Endothelial cell of umbilical vein (primary cell): Measurements from ENCODE around the gene TMEM30B. TPM values are rescaled to one million over a fixed set of nuclear protein-coding genes. Genes with fewer than 3 reads are reported as not detected.

Source experiments
- BruUV-seq: library from RNA; stranded (reverse); fragments of 400-500 nt; replicated peaks from 2 replicates; lab custom pipeline; 2021; lab: Mats Ljungman, UMichigan
- CTCF ChIA-PET: fragments of 300-600, 350-600 bp; sonication (Branson Sonifier 250); formaldehyde crosslinking; loops from one replicate; lab custom pipeline; 2021; ENCODE audit warnings: antibody characterized with exemption, inconsistent platforms; lab: Charles Lee
- POLR2A ChIA-PET: fragments of 300-600, 350-600 bp; sonication (Branson Sonifier 250); formaldehyde crosslinking; loops from one replicate; lab custom pipeline; 2021; ENCODE audit warnings: antibody characterized with exemption, inconsistent platforms; lab: Charles Lee
- DNase-seq: peaks from one replicate; pipeline ENCODE4 v3.0.0-alpha.2; 2011; ENCODE audit warnings: low read depth, low spot score
- FAIRE-seq: peaks from 2 replicates; lab custom pipeline; 2011; peaks lifted over from hg19 to GRCh38; lab: Jason Lieb, UNC
- H2AFZ ChIP-seq: 2 replicates; pipeline ENCODE4 v1.6.0; 2012; ENCODE audit warnings: low read depth, low read length, control low read depth, inconsistent platforms
- H3K27ac ChIP-seq: 2 replicates; pipeline ENCODE4 v1.5.1; 2011; ENCODE audit warnings: low read depth, mild to moderate bottlenecking, control low read depth, low read length, moderate library complexity; ENCODE audit not compliant: insufficient read depth
- H3K27me3 ChIP-seq, 2 experiments: 2 replicates each; pipeline versions ENCODE4 v1.6.0 to v1.6.1; 2011; ENCODE audit warnings: low read length in 2 of 2, mixed read lengths in 1 of 2; ENCODE audit not compliant: control insufficient read depth in 2 of 2, insufficient read depth in 2 of 2
- H3K36me3 ChIP-seq, 2 experiments: 2 replicates in 1 of 2; 3 replicates in 1 of 2; pipeline ENCODE4 v1.5.1; 2011; ENCODE audit warnings: low read length in 2 of 2, mild to moderate bottlenecking in 1 of 2, moderate library complexity in 1 of 2; ENCODE audit not compliant: control insufficient read depth in 2 of 2, insufficient read depth in 2 of 2; ENCODE audit errors: extremely low read depth in 1 of 2
- H3K4me1 ChIP-seq: 3 replicates; pipeline ENCODE4 v1.5.1; 2011; ENCODE audit warnings: mild to moderate bottlenecking, low read length; ENCODE audit not compliant: control insufficient read depth, insufficient read depth; ENCODE audit errors: extremely low read depth
- H3K4me2 ChIP-seq: 2 replicates; pipeline ENCODE4 v1.6.1; 2011; ENCODE audit warnings: low read length, control low read depth, mixed read lengths; ENCODE audit not compliant: insufficient read depth
- H3K4me3 ChIP-seq, 3 experiments: fragments of 200-600 bp in 1 of 3; sonication (generic), shearing (Covaris generic) in 1 of 3; replicated peaks in 1 of 3; 2 replicates each; pipeline ENCODE4 v1.5.1; 2011 to 2016; ENCODE audit warnings: control low read depth in 3 of 3, low read length in 3 of 3, mild to moderate bottlenecking in 2 of 3, inconsistent platforms in 1 of 3, low read depth in 1 of 3, moderate library complexity in 1 of 3; ENCODE audit not compliant: insufficient read depth in 1 of 3
- H3K79me2 ChIP-seq: 2 replicates; pipeline ENCODE4 v1.6.0; 2012; ENCODE audit warnings: low read length, inconsistent platforms; ENCODE audit not compliant: control insufficient read depth, insufficient read depth
- H3K9ac ChIP-seq: replicated peaks from 2 replicates; pipeline ENCODE3; 2011; ENCODE audit warnings: low read length, control low read depth; ENCODE audit not compliant: insufficient read depth; ENCODE audit errors: extremely low read depth
- H3K9me1 ChIP-seq: replicated peaks from 3 replicates; pipeline ENCODE4 v1.6.0; 2011; ENCODE audit warnings: mild to moderate bottlenecking, low read length; ENCODE audit not compliant: control insufficient read depth, insufficient read depth; ENCODE audit errors: extremely low read depth
- H3K9me3 ChIP-seq: replicated peaks from 2 replicates; pipeline ENCODE4 v1.5.1; 2012; ENCODE audit warnings: low read length, inconsistent platforms; ENCODE audit not compliant: control insufficient read depth, insufficient read depth
- H4K20me1 ChIP-seq: replicated peaks from 2 replicates; pipeline ENCODE3; 2011; ENCODE audit warnings: mild to moderate bottlenecking, low read length; ENCODE audit not compliant: control insufficient read depth, insufficient read depth; ENCODE audit errors: extremely low read depth
- CTCF ChIP-seq, 2 donors: IDR thresholded peaks; 1 replicate in 1 of 2; 2 replicates in 1 of 2; pipeline ENCODE4 v1.5.1; 2011; ENCODE audit warnings: low read length in 2 of 2, mild to moderate bottlenecking in 2 of 2, moderate library complexity in 2 of 2, control low read depth in 1 of 2, inconsistent platforms in 1 of 2, low read depth in 1 of 2; ENCODE audit not compliant: insufficient read depth in 1 of 2; ENCODE audit errors: extremely low read depth in 1 of 2
- EZH2 ChIP-seq: IDR thresholded peaks from 2 replicates; pipeline ENCODE4 v1.6.1; 2012; ENCODE audit warnings: borderline replicate concordance, low read depth, mild to moderate bottlenecking, moderate library complexity, low read length, inconsistent platforms; ENCODE audit not compliant: severe bottlenecking
- FOS ChIP-seq: IDR thresholded peaks from 2 replicates; pipeline ENCODE4 v1.6.1; 2011; ENCODE audit warnings: mild to moderate bottlenecking, low read length, moderate library complexity, borderline replicate concordance; ENCODE audit not compliant: insufficient read depth
- GATA2 ChIP-seq: IDR thresholded peaks from 2 replicates; pipeline ENCODE4 v1.7.0; 2011; ENCODE audit warnings: low read depth, mild to moderate bottlenecking, moderate library complexity, mixed read lengths, low read length; ENCODE audit not compliant: insufficient read length, insufficient read depth
- JUN ChIP-seq: IDR thresholded peaks from 2 replicates; pipeline ENCODE4 v1.6.1; 2011; ENCODE audit warnings: borderline replicate concordance, low read depth; ENCODE audit not compliant: insufficient read length, insufficient read depth
- MAX ChIP-seq: IDR thresholded peaks from 2 replicates; pipeline ENCODE4 v1.6.1; 2011; ENCODE audit not compliant: insufficient read depth, insufficient read length
- MYC ChIP-seq: IDR thresholded peaks from one replicate; pipeline ENCODE4 v1.6.1; 2011; ENCODE audit warnings: mild to moderate bottlenecking, low read depth, low read length
- POLR2A ChIP-seq: IDR thresholded peaks from 2 replicates; pipeline ENCODE4 v1.6.1; 2012; ENCODE audit warnings: low read depth, mild to moderate bottlenecking, control low read depth, low read length
- POLR2AphosphoS5 ChIP-seq: IDR thresholded peaks from 2 replicates; pipeline ENCODE4 v1.6.1; 2012; ENCODE audit warnings: low read depth, mild to moderate bottlenecking, control low read depth, low read length, moderate library complexity; ENCODE audit not compliant: insufficient read depth
- dilution Hi-C: fragments of 300-500 bp; cut with MboI; formaldehyde crosslinking; loops from one replicate; pipeline ENCODE4 v1.15.0; 2019; ENCODE audit warnings: low sequenced_read_pairs; ENCODE audit not compliant: extremely low pct_ligation_motif_present
- intact Hi-C: fragments of 100-400 bp; cut with micrococcal nuclease; formaldehyde crosslinking; loops from one replicate; pipeline ENCODE4 v1.10.0; 2022
- polyA plus RNA-seq, 4 experiments: library from polyadenylated mRNA; depleted of rRNA in 3 of 4; stranded (reverse) in 3 of 4; unstranded in 1 of 4; fragments of >200 nt; gene quantifications; 2 replicates each; pipeline versions ENCODE4 v1.2.1 to v1.2.3, GENCODE V29; 2011 to 2012; ENCODE audit warnings: missing spikeins in 1 of 4
- total RNA-seq: library from RNA; stranded (reverse); gene quantifications from 2 replicates; pipeline ENCODE4 v1.2.3, GENCODE V29; 2021

TMEM30B gene
- total and polyA plus RNA-seq, 2 donors (not counting 3 experiments of a cell fraction or from before 2014, with no cell fraction given), result 0.32 to 0.35 TPM

GRCh38 chr14:61323970-61324369 is 42.8 kb upstream of the TMEM30B start:
- ChIA-PET POLR2A (no interaction called here), CTCF (interaction anchor here (0.7 to 4.2 kb wide), 6 partner anchors 16 to 514 kb away, joined by 3 to 23 read pairs (median 4); no protein-coding TSS in a partner anchor)
- BruUV-seq, result no TSS peak
- H3K4me3 ChIP-seq, result peak overlapping the region; percentile 55 to 90 (median 68)
- peaks cover 2% of the 10 kb centered on the region for H4K20me1 ChIP-seq
- dilution Hi-C loops (no loop called here), intact Hi-C loops (no loop called here)
- DNase-seq (no peak), FAIRE-seq (no peak)
- H3K27me3 ChIP-seq, result no peaks in the 10 kb centered on the region
- H3K9me3 ChIP-seq, result no peaks in the 10 kb centered on the region
- peak overlapping the region; percentile 66 for H3K27ac ChIP-seq
- peak overlapping the region; percentile 90 for H3K4me2 ChIP-seq
- no peaks in the 10 kb centered on the region for H3K9me1 ChIP-seq
- peaks cover 69% of the 10 kb centered on the region for H3K79me2 ChIP-seq
- peak overlapping the region; percentile 83 for H3K9ac ChIP-seq
- peaks cover 40% of the 10 kb centered on the region for H3K4me1 ChIP-seq
- H3K36me3 ChIP-seq, result no peaks in the 10 kb centered on the region
- H2AFZ ChIP-seq, result no peak overlapping the region
- TF ChIP-seq CTCF (IDR thresholded peaks at IDR 0.05; ENCODE audit: extremely low read depth in 1 of 2, insufficient read depth in 1 of 2, low read depth in 1 of 2, low read length in 2 of 2), result no peak
- TF ChIP-seq MYC, result no peak
- no peak for TF ChIP-seq POLR2AphosphoS5
- TF ChIP-seq JUN, result no peak
- TF ChIP-seq MAX, result no peak
- TF ChIP-seq FOS, result no peak
- TF ChIP-seq POLR2A, result no peak
- no peak for TF ChIP-seq GATA2
- TF ChIP-seq EZH2, result no peak
